ENCODE data around the gene DNAJA4. TPM values are rescaled to one million over a fixed set of nuclear protein-coding genes. Genes with fewer than 3 reads are reported as not detected.

The DNAJA4 gene
- total and polyA plus RNA-seq, 8 donors = 11.4 to 53.6 (median 30.3) TPM; not detected in 1

GRCh38 chr15:78319588-78319987, 55.2 kb downstream of the DNAJA4 start:
- Histone ChIP-seq H3K27me3 (peaks cover 0 to 9% (median 0%) of the 10 kb centered on the region in 3 donors), H3K4me3 (no peak overlapping the region), H3K27ac (no peak overlapping the region), H3K36me3 (no peaks in the 10 kb centered on the region), H3K9me3 (no peaks in the 10 kb centered on the region), H3K4me1 (peaks cover 5 to 10% (median 8%) of the 10 kb centered on the region in 4 donors)
- DNase-seq = no peak
- TF ChIP-seq EP300 (IDR thresholded peaks at IDR 0.05) = no peak
- TF ChIP-seq POLR2AphosphoS5 (IDR thresholded peaks at IDR 0.05) = no peak
- TF ChIP-seq, protein P1, sequence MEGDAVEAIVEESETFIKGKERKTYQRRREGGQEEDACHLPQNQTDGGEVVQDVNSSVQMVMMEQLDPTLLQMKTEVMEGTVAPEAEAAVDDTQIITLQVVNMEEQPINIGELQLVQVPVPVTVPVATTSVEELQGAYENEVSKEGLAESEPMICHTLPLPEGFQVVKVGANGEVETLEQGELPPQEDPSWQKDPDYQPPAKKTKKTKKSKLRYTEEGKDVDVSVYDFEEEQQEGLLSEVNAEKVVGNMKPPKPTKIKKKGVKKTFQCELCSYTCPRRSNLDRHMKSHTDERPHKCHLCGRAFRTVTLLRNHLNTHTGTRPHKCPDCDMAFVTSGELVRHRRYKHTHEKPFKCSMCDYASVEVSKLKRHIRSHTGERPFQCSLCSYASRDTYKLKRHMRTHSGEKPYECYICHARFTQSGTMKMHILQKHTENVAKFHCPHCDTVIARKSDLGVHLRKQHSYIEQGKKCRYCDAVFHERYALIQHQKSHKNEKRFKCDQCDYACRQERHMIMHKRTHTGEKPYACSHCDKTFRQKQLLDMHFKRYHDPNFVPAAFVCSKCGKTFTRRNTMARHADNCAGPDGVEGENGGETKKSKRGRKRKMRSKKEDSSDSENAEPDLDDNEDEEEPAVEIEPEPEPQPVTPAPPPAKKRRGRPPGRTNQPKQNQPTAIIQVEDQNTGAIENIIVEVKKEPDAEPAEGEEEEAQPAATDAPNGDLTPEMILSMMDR (IDR thresholded peaks at IDR 0.05) = no peak
- TF ChIP-seq POLR2A (IDR thresholded peaks at IDR 0.05) = no peak
- intact Hi-C loops (cut with DNase I; ENCODE audit: low total_unique reads) = no loop called here
- WGBS, 5 donors = 78 to 86% (median 83%) methylated on average over 10 of the region's 10 CpGs

- intact Hi-C loops (cut with DNase I; ENCODE audit: low total_unique reads) = no loop called here
- Histone ChIP-seq H3K4me3 (no peak overlapping the region), H3K9me3 (no peaks in the 10 kb centered on the region), H3K27ac (no peak overlapping the region), H3K4me1 (peaks cover 5 to 10% (median 8%) of the 10 kb centered on the region in 4 donors), H3K27me3 (peaks cover 0 to 5% (median 0%) of the 10 kb centered on the region in 3 donors), H3K36me3 (no peaks in the 10 kb centered on the region)
- TF ChIP-seq EP300 (IDR thresholded peaks at IDR 0.05) (no peak), POLR2A (IDR thresholded peaks at IDR 0.05) (no peak), POLR2AphosphoS5 (IDR thresholded peaks at IDR 0.05) (no peak)
- TF ChIP-seq, protein P1 (IDR thresholded peaks at IDR 0.05) = no peak
- 87 to 94% (median 91%) methylated on average over 5 of the region's 5 CpGs for WGBS, 5 donors
- no peak for DNase-seq
Measured at GRCh38 chr15:78320183-78320582, 55.8 kb downstream of the DNAJA4 start.

DNA sequence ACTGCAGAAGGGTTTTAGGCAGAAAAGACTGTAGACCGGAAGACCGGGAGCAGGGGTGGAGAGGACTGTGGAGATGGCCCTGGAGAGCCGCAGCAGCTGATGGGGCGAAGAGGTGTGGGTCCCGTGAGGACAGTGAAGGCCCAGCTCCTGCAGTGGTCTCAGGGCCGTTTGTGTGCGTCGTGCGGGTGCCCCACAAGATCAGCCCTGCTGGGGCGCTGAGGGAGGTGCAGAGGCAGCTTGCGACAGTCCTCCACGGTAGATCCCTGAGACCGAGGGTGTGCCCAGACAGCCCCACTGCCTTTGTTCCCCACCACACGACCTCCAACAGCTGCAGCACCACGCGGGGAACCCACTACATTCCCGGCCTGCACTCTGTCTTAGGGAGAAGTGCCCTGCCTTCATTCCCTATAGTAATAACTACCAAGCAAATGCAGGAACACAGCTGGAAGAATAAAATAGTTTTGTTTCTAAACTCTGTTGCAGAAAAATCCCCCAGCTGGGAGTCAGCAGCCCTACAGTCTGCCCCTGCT, 56.7 kb downstream of the DNAJA4 start:
- no peak for DNase-seq
- no peaks in the 10 kb centered on the region for H3K9me3 ChIP-seq
- TF ChIP-seq EP300 (IDR thresholded peaks at IDR 0.05) (no peak), POLR2A (IDR thresholded peaks at IDR 0.05) (no peak), POLR2AphosphoS5 (IDR thresholded peaks at IDR 0.05) (no peak)
- TF ChIP-seq, protein P1 (IDR thresholded peaks at IDR 0.05) = no peak
- 77 to 85% (median 82%) methylated on average over 17 of the region's 17 CpGs for WGBS, 5 donors
- H3K4me1 ChIP-seq = peaks cover 3 to 11% (median 7%) of the 10 kb centered on the region in 4 donors
- intact Hi-C loops (cut with DNase I; ENCODE audit: low total_unique reads) = no loop called here
- no peak overlapping the region for H3K27ac ChIP-seq
- no peaks in the 10 kb centered on the region for H3K36me3 ChIP-seq
- no peak overlapping the region for H3K4me3 ChIP-seq
- no peaks in the 10 kb centered on the region for H3K27me3 ChIP-seq

- Histone ChIP-seq H3K4me3 (no peak overlapping the region), H3K27me3 (no peaks in the 10 kb centered on the region), H3K36me3 (no peaks in the 10 kb centered on the region), H3K9me3 (no peaks in the 10 kb centered on the region), H3K4me1 (peaks cover 0 to 5% (median 2%) of the 10 kb centered on the region in 4 donors), H3K27ac (no peak overlapping the region)
- intact Hi-C loops (cut with DNase I; ENCODE audit: low total_unique reads) = no loop called here
- no peak for DNase-seq
- no peak for TF ChIP-seq EP300 (IDR thresholded peaks at IDR 0.05)
- no peak for TF ChIP-seq POLR2A (IDR thresholded peaks at IDR 0.05)
- TF ChIP-seq, protein P1 (IDR thresholded peaks at IDR 0.05) = no peak
- no peak for TF ChIP-seq POLR2AphosphoS5 (IDR thresholded peaks at IDR 0.05)
- WGBS, 5 donors = 71 to 82% (median 77%) methylated on average over 4 of the region's 4 CpGs
Measured at GRCh38 chr15:78321786-78322185, 57.4 kb downstream of the DNAJA4 start.

Data from stomach (tissue), 9 donors.